ENCODE data around the gene SIPA1L3. TPM values are rescaled to one million over a fixed set of nuclear protein-coding genes. Genes with fewer than 3 reads are reported as not detected.

The SIPA1L3 gene
- total and polyA plus RNA-seq, 9 of the 15 experiments (the other 6 are each of a cell fraction or from before 2014, with no cell fraction given) = 0.01 to 6.1 (median 2.5) TPM

DNA sequence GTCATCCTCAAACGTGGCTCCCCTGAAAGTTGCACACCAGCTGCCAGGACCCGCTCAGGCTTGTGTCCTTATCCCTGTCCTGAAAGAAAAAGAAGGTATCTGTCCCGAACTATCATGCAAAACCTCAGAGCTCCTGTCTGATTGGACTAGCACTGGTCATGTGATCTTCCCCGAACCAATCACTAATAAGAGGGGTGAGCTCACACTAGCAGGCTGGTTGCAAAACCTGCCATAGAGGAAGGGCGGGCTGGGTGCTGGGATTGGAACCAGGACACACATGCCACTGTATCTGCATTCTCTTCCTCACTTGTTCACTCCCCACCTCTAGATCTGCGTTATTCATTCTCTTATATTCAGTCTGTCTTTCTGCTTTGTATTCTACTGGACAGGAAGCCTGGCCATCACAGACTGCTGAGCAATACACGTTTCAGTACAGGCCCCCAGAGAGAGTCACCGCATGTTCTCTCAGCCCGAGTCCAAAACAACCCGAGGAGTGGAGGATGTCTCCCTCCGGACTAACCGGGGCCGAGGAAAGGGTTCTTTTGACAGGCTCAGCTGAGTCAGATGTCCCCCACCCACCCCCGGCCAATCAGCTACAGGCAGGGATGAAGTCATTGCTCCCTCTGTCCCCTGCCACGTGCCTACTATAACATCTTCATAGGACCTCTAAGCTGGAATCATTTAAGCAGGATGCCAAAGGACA is 97.7 kb downstream of the SIPA1L3 start (continued):
- no peak for TF ChIP-seq STAT5A (IDR thresholded peaks at IDR 0.05; ENCODE audit: borderline replicate concordance, low read length)
- peak; percentile 35 for TF ChIP-seq CBFA2T2 (conservative IDR thresholded peaks at IDR 0.05)
- no peak for TF ChIP-seq SETDB1 (IDR thresholded peaks at IDR 0.05; ENCODE audit: low read length)
- TF ChIP-seq, protein P1, sequence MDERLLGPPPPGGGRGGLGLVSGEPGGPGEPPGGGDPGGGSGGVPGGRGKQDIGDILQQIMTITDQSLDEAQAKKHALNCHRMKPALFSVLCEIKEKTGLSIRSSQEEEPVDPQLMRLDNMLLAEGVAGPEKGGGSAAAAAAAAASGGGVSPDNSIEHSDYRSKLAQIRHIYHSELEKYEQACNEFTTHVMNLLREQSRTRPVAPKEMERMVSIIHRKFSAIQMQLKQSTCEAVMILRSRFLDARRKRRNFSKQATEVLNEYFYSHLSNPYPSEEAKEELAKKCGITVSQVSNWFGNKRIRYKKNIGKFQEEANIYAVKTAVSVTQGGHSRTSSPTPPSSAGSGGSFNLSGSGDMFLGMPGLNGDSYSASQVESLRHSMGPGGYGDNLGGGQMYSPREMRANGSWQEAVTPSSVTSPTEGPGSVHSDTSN (CRISPR knock-in tag; IDR thresholded peaks at IDR 0.05; ENCODE audit: low read depth) = no peak
- TF ChIP-seq, protein P1 (tag; conservative IDR thresholded peaks at IDR 0.05; ENCODE audit: low read depth) = no peak
- no peak for TF ChIP-seq SMARCA4 (IDR thresholded peaks at IDR 0.05)
- TF ChIP-seq, protein P2, sequence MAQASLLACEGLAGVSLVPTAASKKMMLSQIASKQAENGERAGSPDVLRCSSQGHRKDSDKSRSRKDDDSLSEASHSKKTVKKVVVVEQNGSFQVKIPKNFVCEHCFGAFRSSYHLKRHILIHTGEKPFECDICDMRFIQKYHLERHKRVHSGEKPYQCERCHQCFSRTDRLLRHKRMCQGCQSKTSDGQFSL (CRISPR knock-in tag; IDR thresholded peaks at IDR 0.05) = no peak
- TF ChIP-seq, protein P2 (tag; IDR thresholded peaks at IDR 0.05) = no peak
- TF ChIP-seq, protein P3, sequence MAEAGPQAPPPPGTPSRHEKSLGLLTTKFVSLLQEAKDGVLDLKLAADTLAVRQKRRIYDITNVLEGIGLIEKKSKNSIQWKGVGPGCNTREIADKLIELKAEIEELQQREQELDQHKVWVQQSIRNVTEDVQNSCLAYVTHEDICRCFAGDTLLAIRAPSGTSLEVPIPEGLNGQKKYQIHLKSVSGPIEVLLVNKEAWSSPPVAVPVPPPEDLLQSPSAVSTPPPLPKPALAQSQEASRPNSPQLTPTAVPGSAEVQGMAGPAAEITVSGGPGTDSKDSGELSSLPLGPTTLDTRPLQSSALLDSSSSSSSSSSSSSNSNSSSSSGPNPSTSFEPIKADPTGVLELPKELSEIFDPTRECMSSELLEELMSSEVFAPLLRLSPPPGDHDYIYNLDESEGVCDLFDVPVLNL (CRISPR knock-in tag; IDR thresholded peaks at IDR 0.05; ENCODE audit: low read depth) = no peak
- no peak for TF ChIP-seq ZNF3 (CRISPR knock-in tag; IDR thresholded peaks at IDR 0.05)
- TF ChIP-seq ZNF699 (CRISPR knock-in tag; IDR thresholded peaks at IDR 0.05; ENCODE audit: insufficient replicate concordance) = no peak
- TF ChIP-seq, protein P4, sequence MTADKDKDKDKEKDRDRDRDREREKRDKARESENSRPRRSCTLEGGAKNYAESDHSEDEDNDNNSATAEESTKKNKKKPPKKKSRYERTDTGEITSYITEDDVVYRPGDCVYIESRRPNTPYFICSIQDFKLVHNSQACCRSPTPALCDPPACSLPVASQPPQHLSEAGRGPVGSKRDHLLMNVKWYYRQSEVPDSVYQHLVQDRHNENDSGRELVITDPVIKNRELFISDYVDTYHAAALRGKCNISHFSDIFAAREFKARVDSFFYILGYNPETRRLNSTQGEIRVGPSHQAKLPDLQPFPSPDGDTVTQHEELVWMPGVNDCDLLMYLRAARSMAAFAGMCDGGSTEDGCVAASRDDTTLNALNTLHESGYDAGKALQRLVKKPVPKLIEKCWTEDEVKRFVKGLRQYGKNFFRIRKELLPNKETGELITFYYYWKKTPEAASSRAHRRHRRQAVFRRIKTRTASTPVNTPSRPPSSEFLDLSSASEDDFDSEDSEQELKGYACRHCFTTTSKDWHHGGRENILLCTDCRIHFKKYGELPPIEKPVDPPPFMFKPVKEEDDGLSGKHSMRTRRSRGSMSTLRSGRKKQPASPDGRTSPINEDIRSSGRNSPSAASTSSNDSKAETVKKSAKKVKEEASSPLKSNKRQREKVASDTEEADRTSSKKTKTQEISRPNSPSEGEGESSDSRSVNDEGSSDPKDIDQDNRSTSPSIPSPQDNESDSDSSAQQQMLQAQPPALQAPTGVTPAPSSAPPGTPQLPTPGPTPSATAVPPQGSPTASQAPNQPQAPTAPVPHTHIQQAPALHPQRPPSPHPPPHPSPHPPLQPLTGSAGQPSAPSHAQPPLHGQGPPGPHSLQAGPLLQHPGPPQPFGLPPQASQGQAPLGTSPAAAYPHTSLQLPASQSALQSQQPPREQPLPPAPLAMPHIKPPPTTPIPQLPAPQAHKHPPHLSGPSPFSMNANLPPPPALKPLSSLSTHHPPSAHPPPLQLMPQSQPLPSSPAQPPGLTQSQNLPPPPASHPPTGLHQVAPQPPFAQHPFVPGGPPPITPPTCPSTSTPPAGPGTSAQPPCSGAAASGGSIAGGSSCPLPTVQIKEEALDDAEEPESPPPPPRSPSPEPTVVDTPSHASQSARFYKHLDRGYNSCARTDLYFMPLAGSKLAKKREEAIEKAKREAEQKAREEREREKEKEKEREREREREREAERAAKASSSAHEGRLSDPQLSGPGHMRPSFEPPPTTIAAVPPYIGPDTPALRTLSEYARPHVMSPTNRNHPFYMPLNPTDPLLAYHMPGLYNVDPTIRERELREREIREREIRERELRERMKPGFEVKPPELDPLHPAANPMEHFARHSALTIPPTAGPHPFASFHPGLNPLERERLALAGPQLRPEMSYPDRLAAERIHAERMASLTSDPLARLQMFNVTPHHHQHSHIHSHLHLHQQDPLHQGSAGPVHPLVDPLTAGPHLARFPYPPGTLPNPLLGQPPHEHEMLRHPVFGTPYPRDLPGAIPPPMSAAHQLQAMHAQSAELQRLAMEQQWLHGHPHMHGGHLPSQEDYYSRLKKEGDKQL (CRISPR knock-in tag; IDR thresholded peaks at IDR 0.05; ENCODE audit: borderline replicate concordance) = no peak
- no peak for TF ChIP-seq ELF2 (CRISPR knock-in tag; IDR thresholded peaks at IDR 0.05)
- TF ChIP-seq ARHGAP35 (IDR thresholded peaks at IDR 0.05; ENCODE audit: partially characterized antibody) = no peak
- TF ChIP-seq ZFPM2 (CRISPR knock-in tag; IDR thresholded peaks at IDR 0.05) = no peak
- TF ChIP-seq, protein P5, sequence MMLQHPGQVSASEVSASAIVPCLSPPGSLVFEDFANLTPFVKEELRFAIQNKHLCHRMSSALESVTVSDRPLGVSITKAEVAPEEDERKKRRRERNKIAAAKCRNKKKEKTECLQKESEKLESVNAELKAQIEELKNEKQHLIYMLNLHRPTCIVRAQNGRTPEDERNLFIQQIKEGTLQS (IDR thresholded peaks at IDR 0.05) = peak; percentile 44; the same call in 1 of the 2 replicates
- TF ChIP-seq, protein P5 (CRISPR knock-in tag; conservative IDR thresholded peaks at IDR 0.05) = no peak
- TF ChIP-seq FUS (optimal IDR thresholded peaks at IDR 0.05; ENCODE audit: low read depth, low read length) = no peak

Measured in K562 (cell line).